Uterus (tissue), 2 donors: ENCODE results near the gene KDM2B.

Experiments used
- POLR2A ChIP-seq, 2 donors: fragments of 450-650 bp; IDR thresholded peaks; one replicate each; pipeline ENCODE4 v1.6.1; 2016; ENCODE audit warnings: antibody characterized with exemption in 2 of 2, mild to moderate bottlenecking in 1 of 2, moderate library complexity in 1 of 2
- TF ChIP-seq, protein P1 (sequence below), 4 experiments: fragments of 200-600 bp in 2 of 4; fragments of 450-650 bp in 2 of 4; sonication (generic) in 2 of 4; IDR thresholded peaks; one replicate each; pipeline ENCODE4 v1.5.1; 2016 to 2019; ENCODE audit warnings: antibody characterized with exemption in 4 of 4, mild to moderate bottlenecking in 2 of 4, moderate library complexity in 1 of 4

GRCh38 chr12:121626087-121626852 is 45.4 kb upstream of the KDM2B start, which contains the start of gene ORAI1:
- TF ChIP-seq, protein P1, sequence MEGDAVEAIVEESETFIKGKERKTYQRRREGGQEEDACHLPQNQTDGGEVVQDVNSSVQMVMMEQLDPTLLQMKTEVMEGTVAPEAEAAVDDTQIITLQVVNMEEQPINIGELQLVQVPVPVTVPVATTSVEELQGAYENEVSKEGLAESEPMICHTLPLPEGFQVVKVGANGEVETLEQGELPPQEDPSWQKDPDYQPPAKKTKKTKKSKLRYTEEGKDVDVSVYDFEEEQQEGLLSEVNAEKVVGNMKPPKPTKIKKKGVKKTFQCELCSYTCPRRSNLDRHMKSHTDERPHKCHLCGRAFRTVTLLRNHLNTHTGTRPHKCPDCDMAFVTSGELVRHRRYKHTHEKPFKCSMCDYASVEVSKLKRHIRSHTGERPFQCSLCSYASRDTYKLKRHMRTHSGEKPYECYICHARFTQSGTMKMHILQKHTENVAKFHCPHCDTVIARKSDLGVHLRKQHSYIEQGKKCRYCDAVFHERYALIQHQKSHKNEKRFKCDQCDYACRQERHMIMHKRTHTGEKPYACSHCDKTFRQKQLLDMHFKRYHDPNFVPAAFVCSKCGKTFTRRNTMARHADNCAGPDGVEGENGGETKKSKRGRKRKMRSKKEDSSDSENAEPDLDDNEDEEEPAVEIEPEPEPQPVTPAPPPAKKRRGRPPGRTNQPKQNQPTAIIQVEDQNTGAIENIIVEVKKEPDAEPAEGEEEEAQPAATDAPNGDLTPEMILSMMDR (IDR thresholded peaks at IDR 0.05): peak in 3 of 4 experiments; percentile 44 to 55 (median 51)
- TF ChIP-seq POLR2A (IDR thresholded peaks at IDR 0.05): peak; percentile 89
